Measurements from ENCODE around the gene PCYT2. TPM values are rescaled to one million over a fixed set of nuclear protein-coding genes. Genes with fewer than 3 reads are reported as not detected.

The PCYT2 gene
- total and polyA plus RNA-seq, 9 of the 15 experiments (the other 6 are each of a cell fraction or from before 2014, with no cell fraction given) = 0.92 to 134 (median 82.5) TPM

DNA sequence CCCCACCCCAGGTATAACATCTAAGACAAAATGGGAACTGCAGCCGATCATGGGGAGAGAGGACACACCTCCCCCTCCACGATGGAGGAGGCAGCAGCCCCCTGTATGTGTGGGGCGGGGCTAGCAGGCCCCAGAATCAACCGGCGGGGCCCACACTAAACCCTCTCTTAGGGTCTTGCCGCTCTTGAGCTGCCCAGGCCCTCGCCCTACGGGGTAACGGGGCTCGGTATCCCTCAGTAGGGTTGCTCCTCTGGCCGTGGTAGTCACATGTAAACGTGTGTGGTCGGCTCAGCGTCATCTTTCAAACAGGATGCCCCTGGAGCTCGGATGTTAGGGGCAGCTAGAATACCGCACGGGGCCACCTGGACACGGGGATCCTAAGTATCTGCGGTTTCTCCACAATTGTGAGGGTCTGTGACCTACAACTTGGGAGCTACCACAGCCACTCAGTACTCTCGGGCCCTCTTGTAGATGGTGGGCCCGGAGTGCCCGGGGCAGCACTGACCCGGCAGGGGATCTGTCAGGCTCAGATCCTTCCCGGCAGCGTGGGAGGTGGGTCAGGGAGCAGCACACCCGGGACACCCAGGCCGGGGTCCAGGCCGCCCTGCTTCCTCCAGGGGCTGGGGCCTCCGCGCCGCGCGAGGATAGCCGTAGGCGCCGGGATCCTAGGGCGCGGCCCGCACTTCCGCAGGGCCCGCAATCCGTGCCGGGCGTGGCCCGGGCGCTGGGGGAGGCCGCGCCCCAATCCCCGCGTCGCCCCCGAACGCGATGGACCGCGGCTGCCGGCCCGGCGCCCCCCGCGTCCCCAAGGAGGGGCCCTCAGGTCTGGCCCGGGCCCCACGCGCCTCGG lies 40.8 kb downstream of the PCYT2 start (continued):
- no peak for TF ChIP-seq RCOR1 (IDR thresholded peaks at IDR 0.05; ENCODE audit: borderline replicate concordance in 1 of 2, low read depth in 2 of 2, low read length in 2 of 2)
- TF ChIP-seq, protein P1, sequence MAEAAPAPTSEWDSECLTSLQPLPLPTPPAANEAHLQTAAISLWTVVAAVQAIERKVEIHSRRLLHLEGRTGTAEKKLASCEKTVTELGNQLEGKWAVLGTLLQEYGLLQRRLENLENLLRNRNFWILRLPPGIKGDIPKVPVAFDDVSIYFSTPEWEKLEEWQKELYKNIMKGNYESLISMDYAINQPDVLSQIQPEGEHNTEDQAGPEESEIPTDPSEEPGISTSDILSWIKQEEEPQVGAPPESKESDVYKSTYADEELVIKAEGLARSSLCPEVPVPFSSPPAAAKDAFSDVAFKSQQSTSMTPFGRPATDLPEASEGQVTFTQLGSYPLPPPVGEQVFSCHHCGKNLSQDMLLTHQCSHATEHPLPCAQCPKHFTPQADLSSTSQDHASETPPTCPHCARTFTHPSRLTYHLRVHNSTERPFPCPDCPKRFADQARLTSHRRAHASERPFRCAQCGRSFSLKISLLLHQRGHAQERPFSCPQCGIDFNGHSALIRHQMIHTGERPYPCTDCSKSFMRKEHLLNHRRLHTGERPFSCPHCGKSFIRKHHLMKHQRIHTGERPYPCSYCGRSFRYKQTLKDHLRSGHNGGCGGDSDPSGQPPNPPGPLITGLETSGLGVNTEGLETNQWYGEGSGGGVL (CRISPR knock-in tag; IDR thresholded peaks at IDR 0.05) = no peak
- no peak for TF ChIP-seq ATF7 (IDR thresholded peaks at IDR 0.05)
- no peak for TF ChIP-seq ZNF316 (IDR thresholded peaks at IDR 0.05)
- TF ChIP-seq, protein P2, sequence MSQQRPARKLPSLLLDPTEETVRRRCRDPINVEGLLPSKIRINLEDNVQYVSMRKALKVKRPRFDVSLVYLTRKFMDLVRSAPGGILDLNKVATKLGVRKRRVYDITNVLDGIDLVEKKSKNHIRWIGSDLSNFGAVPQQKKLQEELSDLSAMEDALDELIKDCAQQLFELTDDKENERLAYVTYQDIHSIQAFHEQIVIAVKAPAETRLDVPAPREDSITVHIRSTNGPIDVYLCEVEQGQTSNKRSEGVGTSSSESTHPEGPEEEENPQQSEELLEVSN (IDR thresholded peaks at IDR 0.05; ENCODE audit: borderline replicate concordance in 1 of 2, extremely low read depth in 1 of 2, insufficient read depth in 1 of 2, insufficient read length in 1 of 2, low read depth in 1 of 2, low read length in 1 of 2, poor library complexity in 1 of 2, severe bottlenecking in 1 of 2) = peak in 1 of 2 experiments; percentile 20
- TF ChIP-seq ETS2 (tag; IDR thresholded peaks at IDR 0.05; ENCODE audit: borderline replicate concordance, poor library complexity, severe bottlenecking) = no peak
- no peak for TF ChIP-seq ZZZ3 (IDR thresholded peaks at IDR 0.05)
- no peak for TF ChIP-seq RAD51 (IDR thresholded peaks at IDR 0.05; ENCODE audit: borderline replicate concordance, low read depth)
- TF ChIP-seq KDM5B (IDR thresholded peaks at IDR 0.05; ENCODE audit: insufficient replicate concordance, low read depth, low read length) = peak; percentile 41
- TF ChIP-seq SIX5 (IDR thresholded peaks at IDR 0.05; ENCODE audit: borderline replicate concordance in 1 of 2, insufficient read depth in 1 of 2, low read depth in 1 of 2, low read length in 2 of 2) = no peak
- no peak for TF ChIP-seq SNRNP70 (optimal IDR thresholded peaks at IDR 0.05; ENCODE audit: low read depth, low read length)
- TF ChIP-seq ELF2 (CRISPR knock-in tag; IDR thresholded peaks at IDR 0.05) = 0 out of 2 replicates have a peak, but pooled peaks have one; percentile 34
- no peak for TF ChIP-seq NFRKB (IDR thresholded peaks at IDR 0.05; ENCODE audit: low read depth)
- TF ChIP-seq HDAC8 (tag; IDR thresholded peaks at IDR 0.05) = no peak
- TF ChIP-seq FOSL1 (tag; conservative IDR thresholded peaks at IDR 0.05) = no peak
- no peak for TF ChIP-seq POLR2B (IDR thresholded peaks at IDR 0.05; ENCODE audit: low read depth, partially characterized antibody)
- TF ChIP-seq CHD1 (IDR thresholded peaks at IDR 0.05; ENCODE audit: low read length) = peak; percentile 95
- 0 out of 2 replicates have a peak, but pooled peaks have one; percentile 55 for TF ChIP-seq SP1 (CRISPR knock-in tag; IDR thresholded peaks at IDR 0.05)
- no peak for TF ChIP-seq ATF1 (CRISPR knock-in tag; IDR thresholded peaks at IDR 0.05)
- TF ChIP-seq ATF1 (tag; IDR thresholded peaks at IDR 0.05) = 0 out of 2 replicates have a peak, but pooled peaks have one; percentile 1
- TF ChIP-seq ZFPM2 (CRISPR knock-in tag; IDR thresholded peaks at IDR 0.05) = no peak
- no peak for TF ChIP-seq GTF2E2 (tag; IDR thresholded peaks at IDR 0.05)
- TF ChIP-seq SMARCA4 (IDR thresholded peaks at IDR 0.05) = no peak
- no peak for TF ChIP-seq ZNF57 (CRISPR knock-in tag; IDR thresholded peaks at IDR 0.05)
